NCI-H1105 (cell line): ENCODE measurements around the gene ADGRD1.

ENCODE experiments used
- DNase-seq: peaks from one replicate; lab custom pipeline; 2025; lab: John Stamatoyannopoulos, UW

Gene ADGRD1

GRCh38 chr12:131007031-131007739 is 53.5 kb downstream of the ADGRD1 start:
- no peak for DNase-seq

DNA sequence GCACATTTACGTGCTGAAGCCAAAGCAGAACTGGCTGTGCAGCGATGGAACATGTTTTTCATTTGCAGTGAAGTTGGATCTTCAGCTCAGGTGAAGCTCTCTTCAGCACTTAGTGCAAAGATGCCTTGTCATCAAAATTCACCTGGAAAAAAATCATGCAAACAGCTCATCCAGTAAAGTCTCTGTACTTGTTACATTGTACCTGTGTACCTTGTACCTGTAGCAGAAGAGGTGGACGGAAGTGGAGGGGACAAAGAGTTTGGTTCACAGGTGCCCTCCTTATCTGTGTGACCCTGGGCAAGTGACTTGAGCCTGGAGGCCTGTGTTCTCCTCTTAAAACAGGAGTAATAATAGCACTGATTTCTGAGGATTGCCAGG is 54.0 kb downstream of the ADGRD1 start:
- no peak for DNase-seq

DNA sequence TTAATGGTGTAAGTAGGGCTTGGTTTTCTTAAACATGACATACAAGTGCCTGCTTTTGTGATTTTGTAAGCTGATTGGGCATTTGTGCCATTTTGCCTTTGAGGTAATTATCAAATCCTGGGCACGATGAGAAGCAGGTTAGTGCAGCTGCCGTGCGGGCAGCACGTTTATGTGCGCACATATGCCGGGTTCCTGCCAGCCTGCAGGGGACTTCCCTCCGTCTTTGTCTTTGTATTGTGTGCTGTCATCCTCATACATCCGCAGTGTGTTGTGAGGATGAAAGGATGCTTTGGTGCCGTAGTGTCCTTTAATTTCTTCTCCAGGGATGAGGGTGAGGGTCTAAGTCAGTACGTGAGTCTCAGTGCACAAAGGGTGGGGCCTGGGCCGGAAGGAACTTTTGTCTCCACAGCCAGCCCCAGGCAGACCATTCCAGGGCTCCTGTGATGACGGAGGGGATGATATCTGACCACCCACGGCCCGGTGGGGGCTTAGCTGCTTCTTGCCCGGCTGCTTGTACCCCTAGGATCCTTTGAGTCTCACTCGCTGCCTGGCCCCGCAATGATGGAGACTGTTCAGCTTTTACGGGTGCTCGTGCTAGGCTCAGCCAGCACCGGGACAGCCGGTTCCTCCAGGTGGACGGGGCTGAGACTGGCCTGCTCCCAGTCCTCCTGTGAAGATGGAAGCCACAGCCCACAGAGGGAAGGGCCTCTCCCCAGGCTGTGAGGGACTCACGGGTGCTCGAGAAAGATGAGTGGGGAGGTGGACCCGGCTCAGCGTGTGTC is 54.6 kb downstream of the ADGRD1 start:
- no peak for DNase-seq

- no peak for DNase-seq
Observed at GRCh38 chr12:131008913-131009270, 55.2 kb downstream of the ADGRD1 start.

GRCh38 chr12:131009595-131010395 is 56.1 kb downstream of the ADGRD1 start:
- DNase-seq = no peak

DNA sequence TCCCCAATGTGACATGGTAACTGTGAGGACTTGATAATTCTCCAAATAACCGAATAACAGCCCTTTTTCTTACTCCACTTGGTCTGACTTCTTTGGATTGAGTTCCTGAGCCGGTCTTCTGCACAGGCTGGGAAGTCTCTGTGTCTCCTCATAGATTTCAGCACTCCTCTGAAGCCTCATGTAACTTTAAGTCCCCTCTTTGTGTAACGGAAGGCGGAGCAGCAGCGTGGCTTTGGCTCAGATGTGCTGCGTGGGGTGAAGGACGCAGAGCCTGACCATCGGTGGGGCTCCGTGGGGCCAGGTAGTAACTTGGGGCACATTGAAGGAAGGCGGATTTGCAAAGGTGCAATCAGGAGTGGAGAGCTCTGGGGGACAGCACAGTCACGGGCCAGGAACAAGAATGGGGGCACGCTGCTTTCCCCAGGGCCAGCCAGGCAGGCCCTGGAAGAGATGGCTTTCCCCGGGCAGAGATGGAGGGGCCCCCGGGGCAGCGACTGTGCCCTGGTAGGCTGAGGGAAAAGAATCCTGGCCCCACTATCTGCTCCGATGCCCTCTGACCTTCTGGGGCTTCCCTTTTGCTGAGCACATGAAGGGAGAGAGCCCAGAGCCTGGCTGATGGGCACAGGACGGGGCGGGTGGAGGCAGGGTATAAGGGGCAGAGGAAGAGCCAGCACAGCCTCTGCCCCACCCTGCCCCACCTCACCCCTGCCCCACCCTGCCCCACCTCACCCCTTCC is 56.9 kb downstream of the ADGRD1 start:
- no peak for DNase-seq

GRCh38 chr12:131011165-131012079 is 57.7 kb downstream of the ADGRD1 start:
- no peak for DNase-seq

DNA sequence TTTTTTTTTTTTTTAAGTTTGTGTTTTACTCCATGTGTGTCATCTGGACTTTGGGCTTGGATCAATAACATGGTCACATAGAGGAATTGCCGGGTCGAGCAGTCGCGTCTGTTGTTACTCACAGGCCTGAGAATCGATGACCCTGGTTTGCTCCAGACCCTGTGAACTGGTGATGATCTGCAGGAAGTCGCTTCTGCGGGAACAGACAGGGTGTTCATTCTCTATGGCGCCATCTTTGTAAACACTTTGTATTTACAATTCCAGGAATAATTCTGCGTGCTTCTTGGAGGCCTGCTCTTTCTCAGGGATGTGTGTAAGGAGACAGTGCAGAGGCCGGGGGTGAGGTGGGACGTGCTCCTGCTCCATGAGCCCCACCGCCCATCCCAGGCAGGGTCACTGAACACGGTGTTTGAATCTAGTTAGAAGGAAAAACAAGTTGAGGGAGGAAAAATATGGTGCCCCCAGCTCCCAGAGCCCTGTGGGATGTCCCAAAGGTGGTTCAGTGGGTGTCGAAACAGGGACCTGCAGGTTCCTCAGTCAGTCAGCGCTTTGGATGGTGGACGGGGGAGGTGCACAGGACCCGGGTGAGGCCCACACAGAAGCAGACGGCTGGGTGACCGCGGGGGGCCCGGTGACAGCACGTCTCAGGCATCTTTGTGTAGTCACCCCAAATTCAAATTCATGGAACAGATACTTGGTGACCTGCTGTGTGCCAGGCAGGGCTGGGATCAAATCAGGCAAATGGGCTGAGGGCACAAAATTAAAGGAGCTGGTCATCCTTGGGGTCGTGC is 58.8 kb downstream of the ADGRD1 start:
- no peak for DNase-seq

DNA sequence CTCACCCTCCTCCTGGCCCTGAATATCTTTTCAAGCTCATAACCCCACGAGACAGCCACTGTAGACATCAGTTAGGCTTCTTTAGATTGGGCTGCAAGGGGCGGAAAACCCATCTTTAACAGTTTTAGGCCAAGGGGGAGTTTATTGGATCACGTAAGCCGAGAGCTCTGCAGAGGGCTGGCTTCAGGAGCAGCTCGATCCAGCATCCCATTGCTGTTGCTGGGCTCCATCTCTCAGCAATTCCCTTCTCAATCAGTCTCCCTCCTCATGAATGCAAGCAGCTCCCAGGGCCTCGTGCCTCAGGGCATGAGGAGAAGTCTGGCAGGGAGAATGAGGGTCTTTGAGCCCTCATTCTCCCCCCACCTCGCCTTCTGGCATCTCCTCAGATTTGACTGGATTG is 59.4 kb downstream of the ADGRD1 start:
- DNase-seq = no peak

- DNase-seq = no peak
Observed at GRCh38 chr12:131014343-131014742, 60.6 kb downstream of the ADGRD1 start.

DNA sequence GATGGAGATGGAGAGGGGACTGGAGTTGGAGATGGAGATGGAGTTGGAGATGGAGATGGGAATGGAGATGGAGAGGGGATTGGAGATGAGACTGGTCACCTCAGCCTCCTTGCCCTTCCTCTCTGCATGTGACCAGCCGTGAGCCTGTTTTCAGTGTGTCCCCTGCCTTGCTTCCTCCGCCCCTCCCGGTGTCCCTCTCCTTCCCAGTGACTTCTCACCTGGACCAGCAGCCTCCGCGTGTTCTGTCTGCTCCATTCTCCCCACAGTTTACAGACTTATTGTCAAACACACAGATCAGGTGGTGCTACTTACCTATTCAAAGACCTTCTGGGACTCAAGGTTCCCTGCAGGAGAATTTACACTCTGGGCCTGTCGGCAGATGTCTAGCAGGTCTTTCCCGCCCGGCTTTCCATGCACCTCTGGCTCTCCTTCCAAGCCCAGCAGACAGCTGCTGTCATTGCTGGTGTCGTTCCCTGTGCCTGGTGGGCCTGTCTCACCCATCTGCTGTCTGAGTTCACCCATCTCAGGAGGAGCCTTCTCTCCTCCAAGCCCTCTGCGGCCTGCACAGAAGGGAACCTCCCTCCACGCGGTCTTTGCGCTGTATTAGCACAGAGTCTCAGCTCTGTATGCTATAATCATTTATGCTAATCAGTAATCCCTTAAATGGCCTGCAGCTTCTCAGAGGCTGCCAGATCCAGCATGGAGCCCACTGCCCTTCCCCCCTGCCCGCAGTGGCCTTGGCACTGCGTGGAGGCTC is 62.1 kb downstream of the ADGRD1 start:
- no peak for DNase-seq

GRCh38 chr12:131017477-131017991 is 63.8 kb downstream of the ADGRD1 start:
- no peak for DNase-seq

DNA sequence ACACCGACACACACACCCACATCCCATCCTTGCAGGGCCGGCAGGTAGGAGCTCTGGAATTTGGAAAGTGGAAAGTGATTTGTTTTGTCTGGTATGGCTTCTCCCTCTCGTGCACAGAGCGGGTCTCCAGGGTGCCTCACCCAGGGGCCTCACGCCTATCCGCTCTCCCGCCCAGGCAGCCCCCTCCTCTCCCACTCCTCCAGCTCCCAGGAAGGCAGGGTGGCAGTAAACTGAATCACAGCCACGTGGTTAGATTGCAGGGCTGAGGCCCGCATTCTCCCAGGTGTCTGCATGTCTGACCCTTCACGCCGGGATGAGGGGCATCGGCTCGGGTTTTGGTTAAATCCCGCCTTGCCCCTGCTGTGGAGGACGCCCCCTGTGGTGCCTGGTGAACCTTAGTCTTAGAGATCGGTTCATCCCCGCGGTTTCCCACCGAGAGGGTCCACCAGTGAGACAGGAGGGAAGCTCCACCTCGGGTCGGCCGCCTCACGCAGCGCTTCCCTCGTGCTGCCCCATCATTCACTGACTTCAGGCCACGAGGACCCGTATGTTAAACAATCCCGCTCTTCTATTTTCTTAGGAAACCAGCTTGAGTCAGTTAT is 64.4 kb downstream of the ADGRD1 start:
- no peak for DNase-seq

DNA sequence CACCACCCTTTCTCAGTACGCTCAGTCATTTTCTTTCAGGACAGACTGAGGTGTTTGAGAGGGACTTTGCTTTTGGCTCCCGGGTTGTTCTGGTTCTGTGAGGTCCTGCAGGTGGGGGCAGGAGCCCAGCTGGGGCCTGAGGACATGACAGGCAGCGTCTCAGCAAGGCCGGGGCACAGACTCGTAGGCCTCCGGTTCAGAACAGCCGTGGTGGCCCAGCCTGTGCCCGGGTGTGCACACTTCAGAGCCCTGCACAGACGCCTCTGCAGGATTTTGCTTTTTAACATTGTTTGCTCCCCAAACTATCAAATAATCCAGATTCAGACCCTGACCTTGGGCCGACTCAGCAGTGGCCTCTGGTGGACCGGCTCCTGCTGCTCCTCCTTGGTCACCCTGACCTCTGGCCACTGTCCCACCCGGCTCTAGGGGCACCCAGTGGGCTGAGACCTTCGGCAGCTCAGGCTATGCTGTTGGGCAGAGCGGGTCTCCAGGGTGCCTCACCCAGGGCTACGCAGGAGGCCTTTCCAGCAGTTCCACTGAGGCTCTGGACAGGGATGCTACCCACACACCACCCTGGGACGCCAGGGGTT is 65.2 kb downstream of the ADGRD1 start:
- DNase-seq = no peak

GRCh38 chr12:131020326-131021153 is 66.8 kb downstream of the ADGRD1 start:
- no peak for DNase-seq

- DNase-seq = no peak
Observed at GRCh38 chr12:131021154-131021541, 67.4 kb downstream of the ADGRD1 start.

GRCh38 chr12:131024026-131024425 is 70.3 kb downstream of the ADGRD1 start:
- no peak for DNase-seq

DNA sequence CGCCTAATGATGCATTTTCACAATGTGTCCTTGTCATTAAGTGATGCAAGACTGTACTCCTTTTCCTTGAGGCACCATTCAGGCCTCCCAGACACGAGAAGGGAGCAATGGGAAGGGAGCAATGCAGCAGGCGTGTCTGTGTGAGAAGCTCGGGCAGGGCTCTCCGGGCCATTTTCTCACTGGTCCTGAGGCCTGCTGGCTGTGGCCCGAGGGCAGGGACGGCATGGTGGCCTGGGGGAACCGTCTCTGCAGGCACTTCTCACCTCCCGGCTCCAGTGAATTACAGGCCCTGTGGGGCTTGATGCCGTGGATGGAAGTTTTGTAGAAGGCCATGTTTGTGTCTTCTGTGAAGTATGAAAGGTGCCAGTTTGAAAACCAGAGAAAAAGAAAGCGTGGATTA is 71.0 kb downstream of the ADGRD1 start:
- no peak for DNase-seq
